HG03108 (cell line): ENCODE results near the gene ALKBH5.

ENCODE experiments used
- ATAC-seq: cut with Tn5 transposase; IDR thresholded peaks from one replicate; pipeline ENCODE4 v1.9.1; 2021; ENCODE audit warnings: moderate library complexity; ENCODE audit not compliant: unreplicated experiment

ALKBH5 gene

DNA sequence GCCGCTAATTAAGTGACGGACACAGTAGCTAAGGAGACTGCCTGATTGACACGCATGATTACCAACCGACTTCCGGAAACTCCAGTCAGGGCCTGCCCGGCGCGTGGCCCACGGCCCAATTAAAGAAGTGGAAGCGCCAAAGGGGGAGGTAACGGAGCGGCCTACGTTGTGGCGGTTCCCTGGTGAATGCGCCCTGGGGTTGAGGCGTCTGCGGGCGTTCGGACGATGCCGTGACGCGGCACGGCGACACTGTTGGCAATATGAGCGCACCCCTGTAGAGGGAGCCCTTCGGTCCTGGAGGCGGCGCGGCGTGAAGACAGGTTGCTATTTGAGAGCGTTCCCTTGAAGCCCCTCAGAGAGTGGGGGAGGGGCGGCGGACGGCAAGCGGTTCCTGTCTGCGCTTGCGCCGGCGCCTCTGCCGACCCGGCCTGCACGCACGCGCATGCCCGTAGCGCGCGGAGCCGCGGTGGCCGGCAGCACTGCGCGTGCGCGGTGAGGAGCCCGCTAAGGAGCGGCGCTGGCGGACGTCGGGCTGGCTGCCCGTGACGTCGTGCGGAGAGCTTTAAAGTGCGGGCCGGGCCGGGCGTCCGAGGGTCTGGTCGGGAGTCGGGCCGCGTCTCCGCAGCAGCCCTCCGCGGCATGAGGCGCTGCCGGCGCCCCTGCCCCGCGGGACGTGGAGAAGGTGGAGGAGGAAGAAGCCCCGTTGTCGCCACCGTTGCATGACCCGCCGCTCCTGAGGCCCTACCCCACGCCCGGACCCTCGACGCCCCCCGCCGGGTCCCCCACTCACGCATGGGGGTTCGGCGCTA is at the start of gene ALKBH5:
Gene ALKBH5 (plus strand): TSS at position 495 of the 809 bp plus-strand sequence. CDS start 416 bp downstream, outside the sequence.
- ATAC-seq = peak; percentile 72

DNA sequence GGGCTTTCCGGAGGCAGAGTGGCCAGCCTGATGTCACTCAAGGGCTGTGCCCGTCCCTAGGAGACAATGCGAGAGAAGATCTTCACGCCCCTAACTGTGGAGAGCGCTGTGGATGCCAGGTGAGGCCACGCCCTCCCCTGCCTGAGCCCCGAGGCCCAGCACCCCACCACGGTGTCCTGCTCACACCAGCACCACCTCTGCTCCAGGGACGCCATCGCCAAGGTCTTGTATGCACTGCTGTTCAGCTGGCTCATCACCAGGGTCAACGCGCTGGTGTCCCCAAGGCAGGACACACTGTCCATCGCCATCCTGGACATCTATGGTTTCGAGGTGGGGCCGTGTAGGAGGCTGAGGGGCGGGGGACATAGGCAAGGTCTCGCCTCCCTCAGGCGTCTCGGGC is 47.3 kb upstream of the ALKBH5 start:
- ATAC-seq = no peak

DNA sequence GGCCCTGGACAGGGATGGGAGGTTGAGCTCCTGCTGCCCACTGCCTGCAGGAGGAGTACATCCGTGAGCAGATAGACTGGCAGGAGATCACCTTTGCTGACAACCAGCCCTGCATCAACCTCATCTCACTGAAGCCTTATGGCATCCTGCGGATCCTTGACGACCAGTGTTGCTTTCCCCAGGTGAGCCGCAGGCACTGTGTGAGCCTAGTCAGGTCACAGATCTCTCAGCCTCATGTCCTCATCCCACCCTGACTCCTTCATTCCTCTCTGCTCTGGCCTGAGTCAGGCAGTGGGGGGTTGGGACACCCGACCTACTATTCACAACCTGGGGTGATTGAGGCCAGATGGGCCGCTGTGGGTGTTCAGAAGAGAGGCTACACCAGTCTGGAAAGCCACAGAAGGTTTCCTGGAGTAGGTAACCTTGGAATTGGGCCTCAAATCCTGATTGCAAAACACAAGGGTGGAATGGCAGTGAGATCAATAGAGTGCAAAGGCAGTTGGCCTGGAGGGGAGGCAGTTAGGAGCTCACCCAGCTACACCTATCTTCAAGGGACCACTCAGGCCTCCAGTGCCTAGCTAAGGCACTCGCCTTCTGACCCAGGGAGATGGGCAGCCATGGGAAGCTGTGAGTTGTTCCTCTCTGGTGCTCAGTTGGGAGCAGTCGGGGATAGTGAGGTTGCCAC is 45.4 kb upstream of the ALKBH5 start:
- no peak for ATAC-seq

GRCh38 chr17:18139092-18139491 is 44.5 kb upstream of the ALKBH5 start:
- ATAC-seq = no peak

DNA sequence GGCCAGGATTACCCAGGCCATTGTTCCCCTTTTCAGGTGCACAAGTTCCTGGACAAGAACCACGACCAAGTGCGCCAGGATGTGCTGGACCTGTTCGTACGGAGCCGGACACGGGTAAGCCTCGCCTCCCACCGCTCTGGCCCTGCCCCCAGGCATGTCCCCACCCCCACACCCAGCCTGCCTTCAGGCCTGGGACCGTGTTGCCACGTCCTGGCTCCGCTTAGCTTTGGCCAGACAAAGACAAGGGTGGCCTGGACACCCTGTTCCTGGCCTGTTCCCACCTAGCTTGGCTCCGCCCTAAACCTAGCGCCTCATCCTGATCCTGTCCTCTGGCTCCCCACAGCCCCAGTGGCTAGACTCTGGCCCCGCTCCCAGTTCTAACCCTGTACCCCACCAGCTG is 44.1 kb upstream of the ALKBH5 start:
- ATAC-seq = no peak

DNA sequence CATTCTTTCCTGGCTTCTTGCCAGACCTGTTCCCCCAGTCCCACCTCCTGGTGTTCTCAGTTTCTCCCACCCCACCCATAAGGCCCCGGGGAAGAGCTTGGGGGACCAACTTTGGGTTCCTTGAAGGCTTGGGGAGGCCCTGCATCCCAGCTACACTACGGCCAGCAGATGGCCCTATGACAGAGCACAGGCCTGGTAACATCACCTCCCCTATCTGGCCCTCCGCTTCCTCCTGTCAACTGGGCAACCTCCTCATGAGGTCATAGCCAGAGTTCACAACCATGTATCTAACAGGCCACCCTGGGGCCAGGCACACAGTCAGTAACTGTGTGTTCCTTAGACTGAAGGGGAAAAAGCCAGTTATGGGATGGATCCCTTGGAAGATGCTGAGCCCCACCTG is 43.7 kb upstream of the ALKBH5 start:
- ATAC-seq = no peak

GRCh38 chr17:18140648-18141047 is 43.0 kb upstream of the ALKBH5 start:
- no peak for ATAC-seq

DNA sequence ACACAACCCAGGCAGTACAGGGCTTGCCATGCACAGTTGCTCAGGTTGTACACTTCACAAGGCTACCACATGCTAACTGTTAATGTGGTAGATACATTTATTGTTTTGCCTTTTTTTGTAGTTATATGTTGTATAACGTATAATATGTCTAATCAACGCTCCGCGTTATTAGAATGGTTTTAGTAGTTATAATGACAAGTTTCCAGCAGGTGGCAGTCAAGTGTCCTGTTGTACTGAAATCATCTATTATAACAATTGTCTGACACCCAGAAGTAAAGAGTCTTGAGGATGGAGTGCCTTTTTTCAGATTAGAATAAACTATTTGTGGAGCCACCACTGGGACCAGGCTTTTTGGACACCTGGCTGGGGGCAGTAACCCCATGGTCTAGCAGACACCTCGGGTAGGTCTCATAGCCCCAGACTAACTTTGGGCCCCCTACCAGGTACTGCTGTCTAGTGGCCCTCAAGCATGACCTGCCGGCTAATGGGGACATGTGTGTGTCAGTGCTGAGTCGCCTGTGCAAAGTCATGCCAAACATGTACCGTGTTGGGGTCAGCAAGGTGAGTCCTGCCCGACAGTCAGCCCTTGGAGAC is 42.3 kb upstream of the ALKBH5 start:
- ATAC-seq = no peak

DNA sequence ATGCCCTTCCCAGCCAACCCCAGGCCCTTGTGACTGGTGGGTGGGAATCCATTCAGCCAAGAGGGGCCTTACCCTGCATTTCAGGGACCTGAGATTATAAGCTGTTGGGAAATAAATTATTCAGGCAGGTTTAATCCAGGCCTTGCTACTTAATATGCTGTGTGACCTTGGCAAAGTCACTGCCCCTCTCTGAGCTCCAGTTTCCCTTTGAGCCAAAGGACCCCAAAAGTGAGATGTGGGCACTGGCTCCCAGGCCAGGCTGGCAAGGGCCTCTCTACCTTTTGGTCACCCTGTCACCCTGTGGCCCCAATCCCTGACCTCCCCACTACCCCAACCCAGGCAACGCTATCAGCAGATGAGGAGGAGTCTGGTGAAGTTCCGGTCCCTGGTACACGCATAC is 41.2 kb upstream of the ALKBH5 start:
- ATAC-seq = no peak

GRCh38 chr17:18143044-18143936 is 40.3 kb upstream of the ALKBH5 start:
- no peak for ATAC-seq

DNA sequence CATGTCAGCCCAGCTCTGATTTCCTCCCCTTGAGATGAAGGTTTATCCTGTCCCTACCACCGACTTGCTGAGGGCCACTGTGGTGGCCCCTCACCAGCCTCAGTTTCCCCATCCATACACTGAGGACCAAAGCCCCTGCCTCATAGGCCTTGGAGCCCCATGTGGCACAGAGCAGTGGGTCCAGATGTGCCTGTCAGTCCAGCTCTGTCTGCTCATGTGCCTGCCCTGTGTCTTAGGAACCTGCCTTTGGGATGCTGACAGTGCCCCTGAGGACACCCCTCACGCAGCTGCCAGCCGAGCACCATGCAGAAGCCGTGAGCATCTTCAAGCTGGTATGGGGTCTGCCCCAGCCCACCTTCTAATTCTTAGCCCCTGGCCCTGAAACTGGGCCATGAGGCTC is 39.4 kb upstream of the ALKBH5 start:
- ATAC-seq = no peak

- no peak for ATAC-seq
Observed at GRCh38 chr17:18144855-18145254, 38.8 kb upstream of the ALKBH5 start.

- ATAC-seq = no peak
Observed at GRCh38 chr17:18145811-18146210, 37.8 kb upstream of the ALKBH5 start.

GRCh38 chr17:18146259-18146658 is 37.4 kb upstream of the ALKBH5 start:
- no peak for ATAC-seq

GRCh38 chr17:18146980-18147379 is 36.6 kb upstream of the ALKBH5 start:
- ATAC-seq = no peak

GRCh38 chr17:18148586-18148985 is 35.0 kb upstream of the ALKBH5 start:
- no peak for ATAC-seq

DNA sequence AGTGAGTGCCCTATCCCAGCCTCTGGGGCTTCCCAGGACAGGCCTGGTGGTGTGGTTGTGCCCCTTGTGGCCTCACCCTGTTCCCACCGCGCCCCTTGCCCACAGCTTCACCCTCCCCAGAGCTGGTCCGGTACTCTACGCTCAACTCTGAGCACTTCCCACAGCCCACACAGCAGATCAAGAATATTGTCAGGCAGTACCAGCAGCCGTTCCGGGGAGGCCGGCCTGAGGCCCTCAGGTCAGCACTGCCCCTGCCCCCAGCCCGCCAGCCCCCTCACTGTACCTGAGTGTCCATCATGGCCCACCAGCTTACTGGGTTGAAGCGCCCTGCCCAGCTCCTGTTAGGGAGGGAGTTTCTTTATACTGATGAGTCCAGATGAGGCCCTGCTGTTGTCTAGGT is 32.3 kb upstream of the ALKBH5 start:
- ATAC-seq = no peak

DNA sequence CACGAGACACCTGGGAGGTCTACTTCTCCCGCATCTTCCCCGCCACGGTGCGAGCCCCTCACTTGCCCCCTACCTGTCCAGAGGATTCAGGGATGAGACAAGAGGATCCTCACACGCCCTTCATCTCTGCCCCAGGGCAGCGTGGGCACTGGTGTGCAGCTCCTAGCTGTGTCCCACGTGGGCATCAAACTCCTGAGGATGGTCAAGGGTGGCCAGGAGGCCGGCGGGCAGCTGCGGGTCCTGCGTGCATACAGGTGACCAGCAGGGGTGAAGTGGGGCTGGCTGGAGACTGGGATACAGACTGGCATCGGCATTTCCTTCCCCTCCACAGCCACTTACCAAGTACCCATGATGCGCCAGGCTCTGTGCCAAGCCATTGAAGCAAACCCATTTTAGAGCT is 28.4 kb upstream of the ALKBH5 start:
- no peak for ATAC-seq

DNA sequence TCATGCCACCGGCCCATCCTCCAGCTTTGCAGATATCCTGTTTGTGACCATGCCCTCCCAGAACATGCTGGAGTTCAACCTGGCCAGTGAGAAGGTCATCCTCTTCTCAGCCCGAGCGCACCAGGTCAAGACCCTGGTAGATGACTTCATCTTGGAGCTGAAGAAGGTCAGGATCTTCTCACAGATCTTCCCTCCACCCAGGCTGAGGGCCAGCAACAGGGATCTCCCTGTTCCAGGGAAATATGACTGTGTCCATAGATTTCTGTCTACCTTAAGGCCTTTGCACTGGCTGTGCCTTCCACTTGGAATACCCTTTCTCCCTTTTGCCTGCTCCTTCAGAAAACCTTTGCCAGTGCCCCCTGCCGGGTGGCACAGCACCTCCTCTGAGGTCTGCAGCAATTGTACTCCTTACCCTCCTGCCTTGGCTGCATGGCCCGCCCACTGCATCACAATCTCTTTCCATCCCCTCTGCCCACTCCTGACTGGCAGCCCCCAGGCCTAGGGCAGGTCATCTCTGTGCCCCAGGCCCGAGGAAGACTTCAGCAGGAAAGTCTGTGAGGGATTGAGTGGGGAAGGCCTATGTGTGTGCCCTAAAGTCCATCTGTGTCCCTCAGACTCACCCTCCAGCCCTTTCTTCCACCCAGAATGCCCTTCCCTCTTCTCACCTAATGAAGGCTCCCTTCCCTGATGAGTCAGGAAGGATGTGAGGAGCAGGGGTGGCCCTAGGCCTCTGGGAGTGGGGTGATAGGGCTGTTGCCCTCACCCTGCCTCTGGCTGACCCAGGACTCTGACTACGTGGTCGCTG is 27.3 kb upstream of the ALKBH5 start:
- ATAC-seq = no peak

DNA sequence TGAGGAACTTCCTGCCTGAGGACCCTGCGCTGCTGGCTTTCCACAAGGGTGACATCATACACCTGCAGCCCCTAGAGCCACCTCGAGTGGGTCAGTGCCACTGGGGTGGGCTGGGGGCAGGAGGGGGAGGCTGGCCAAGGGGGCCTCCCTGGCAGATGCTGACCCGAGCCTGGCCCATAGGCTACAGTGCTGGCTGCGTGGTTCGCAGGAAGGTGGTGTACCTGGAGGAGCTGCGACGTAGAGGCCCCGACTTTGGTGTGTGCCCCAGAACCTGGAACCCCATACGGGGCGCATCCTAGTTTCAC is 26.7 kb upstream of the ALKBH5 start:
- no peak for ATAC-seq
